Spleen (tissue), 11 donors: ENCODE results near the gene CAPZA2. TPM values are rescaled to one million over a fixed set of nuclear protein-coding genes. Genes with fewer than 3 reads are reported as not detected.
A peak's percentile ranks its signal among the peaks of the same experiment; 100 is the strongest.

Experiments
- DNase-seq: peaks from one replicate; pipeline ENCODE4 v3.0.0-alpha.2; 2020
- H3K27ac ChIP-seq, 8 donors: fragments of 200-600 bp; sonication (generic) in 7 of 8; 1 replicate in 4 of 8; 2 replicates in 4 of 8; pipeline versions ENCODE4 v1.5.0 to v1.8.0; 2016 to 2021; ENCODE audit warnings: inconsistent platforms in 4 of 8, mild to moderate bottlenecking in 4 of 8, moderate library complexity in 1 of 8
- H3K27me3 ChIP-seq, 7 donors: fragments of 200-600 bp; sonication (generic) in 6 of 7; replicated peaks in 1 of 7; 1 replicate in 4 of 7; 2 replicates in 3 of 7; pipeline versions ENCODE4 v1.5.0 to v1.8.0; 2016 to 2021; ENCODE audit warnings: inconsistent platforms in 3 of 7, mild to moderate bottlenecking in 1 of 7
- H3K36me3 ChIP-seq, 6 donors: fragments of 200-600 bp; sonication (generic) in 5 of 6; 1 replicate in 4 of 6; 2 replicates in 2 of 6; pipeline versions ENCODE4 v1.5.0 to v1.8.0; 2016 to 2021; ENCODE audit warnings: inconsistent platforms in 2 of 6
- H3K4me1 ChIP-seq, 6 donors: fragments of 200-600 bp; sonication (generic) in 5 of 6; 1 replicate in 3 of 6; 2 replicates in 3 of 6; pipeline versions ENCODE4 v1.5.0 to v1.8.0; 2016 to 2021; ENCODE audit warnings: inconsistent platforms in 3 of 6
- H3K4me3 ChIP-seq, 8 donors: fragments of 200-600 bp; sonication (generic) in 7 of 8; 1 replicate in 4 of 8; 2 replicates in 4 of 8; pipeline versions ENCODE4 v1.5.0 to v1.8.0; 2016 to 2021; ENCODE audit warnings: inconsistent platforms in 4 of 8, mild to moderate bottlenecking in 4 of 8, moderate library complexity in 2 of 8
- H3K9me3 ChIP-seq, 8 donors: fragments of 200-600 bp; sonication (generic) in 7 of 8; 1 replicate in 4 of 8; 2 replicates in 4 of 8; pipeline versions ENCODE4 v1.5.0 to v1.8.0; 2016 to 2021; ENCODE audit warnings: inconsistent platforms in 4 of 8
- POLR2A ChIP-seq, 3 donors: fragments of 450-650 bp; IDR thresholded peaks; one replicate each; pipeline ENCODE4 v1.5.1; 2017; ENCODE audit warnings: antibody characterized with exemption in 3 of 3, mild to moderate bottlenecking in 1 of 3
- POLR2AphosphoS5 ChIP-seq, 3 donors: sonication (generic); formaldehyde crosslinking; IDR thresholded peaks; one replicate each; pipeline ENCODE4 v1.5.1; 2017; ENCODE audit warnings: antibody characterized with exemption in 3 of 3
- WGBS, 5 donors: extraction: QIAGEN DNeasy Blood & Tissue Kit in 3 of 5; methylation state at CpG; one replicate each; pipeline versions ENCODE4 v1.1.5 to v1.1.7; 2013 to 2018; 5-methylcytosine and 5-hydroxymethylcytosine counted together
- intact Hi-C: fragments of 100-400 bp; cut with DNase I; formaldehyde crosslinking; loops from one replicate; pipeline ENCODE4 v1.15.0; 2023; ENCODE audit warnings: low total_unique reads
- polyA plus RNA-seq, 3 donors: library from polyadenylated mRNA; stranded (reverse); fragments of 200-250 nt; gene quantifications; one replicate each; pipeline ENCODE4 v1.2.1, GENCODE V29; 2013
- total RNA-seq, 7 donors: library from RNA; depleted of rRNA in 3 of 7; stranded (reverse); fragments of >200 nt in 3 of 7; fragmentation: NEBNext Ultra II Directional in 4 of 7; extraction: Animal tissue kit (Norgen Biotek cat#: 25700) in 4 of 7; gene quantifications; one replicate each; pipeline versions ENCODE4 v1.1.0 to v1.2.1, GENCODE V29; 2016 to 2021
- TF ChIP-seq, protein P1 (sequence below), 11 experiments: fragments of 200-600 bp in 7 of 11; fragments of 450-650 bp in 4 of 11; sonication (generic) in 4 of 11; IDR thresholded peaks in 8 of 11; conservative IDR thresholded peaks in 3 of 11; 1 replicate in 7 of 11; 2 replicates in 4 of 11; pipeline versions ENCODE4 v1.4.0 to v1.8.0; 2016 to 2021; ENCODE audit warnings: antibody characterized with exemption in 11 of 11, inconsistent platforms in 4 of 11, mild to moderate bottlenecking in 1 of 11
- donor health status: healthy with polysubstance abuse.
- donor health status: DM: no; HTN: no; CAD: no; lungs with moderate emphysema.
- donor health status: DM: no; HTN: no; CAD: no.
- donor health status: Bipolar disorder and iron deficiency.
- donor health status: healthy.
- donor health status: DM: no; HTN: no; CAD: no.
- donor health status: DM: yes; HTN: yes; CAD: no.

Gene CAPZA2
- total and polyA plus RNA-seq, 10 donors: 27.6 to 263 (median 124) TPM

DNA sequence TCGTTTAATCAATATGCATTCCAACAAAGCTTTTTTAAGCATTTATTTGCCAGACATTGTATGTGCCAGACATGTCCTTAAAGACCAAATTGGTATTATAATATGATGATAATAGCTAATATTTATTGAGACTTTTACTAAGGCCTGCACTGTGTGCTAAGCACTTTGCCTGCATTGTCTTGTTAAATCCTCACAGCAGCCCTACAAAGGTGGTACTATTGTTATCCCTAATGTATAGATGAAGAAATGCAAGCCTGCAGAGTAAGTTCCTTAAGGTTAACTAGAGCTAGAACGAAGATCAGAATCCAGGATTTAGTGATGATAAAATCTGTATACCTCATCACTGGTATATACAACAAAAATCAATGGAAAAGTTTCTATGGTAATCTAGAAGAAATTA lies 5.3 kb upstream of the CAPZA2 start:
- no peaks in the 10 kb centered on the region for H3K27me3 ChIP-seq
- WGBS, 5 donors: 86 to 94% (median 88%) methylated on average over 2 of the region's 2 CpGs
- intact Hi-C loops: no loop called here

DNA sequence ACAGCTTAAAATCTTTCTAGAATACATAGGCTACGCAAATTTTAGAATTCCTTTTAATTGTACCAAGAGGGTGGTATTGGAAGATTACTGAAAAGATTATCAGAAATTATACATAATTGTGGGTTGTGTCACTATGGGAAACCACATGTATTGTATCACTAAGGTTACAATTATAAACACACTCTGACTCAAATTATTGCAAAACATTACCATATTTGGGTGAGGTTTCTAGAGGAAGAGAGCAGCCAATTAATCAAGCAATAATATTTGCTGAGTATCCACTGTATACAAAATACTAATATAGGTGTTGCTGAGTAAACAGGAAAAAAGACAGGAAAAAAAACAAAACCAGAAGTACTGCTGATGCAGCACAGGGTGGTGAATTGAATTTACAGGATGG lies 3.1 kb upstream of the CAPZA2 start:
- no peak for DNase-seq
- Histone ChIP-seq H3K27ac (no peak overlapping the region), H3K9me3 (no peaks in the 10 kb centered on the region), H3K27me3 (no peaks in the 10 kb centered on the region), H3K4me3 (no peak overlapping the region), H3K36me3 (no peaks in the 10 kb centered on the region), H3K4me1 (peaks cover 10 to 35% (median 20%) of the 10 kb centered on the region in 6 donors)
- intact Hi-C loops: no loop called here
- TF ChIP-seq POLR2AphosphoS5 (IDR thresholded peaks at IDR 0.05) (no peak), POLR2A (IDR thresholded peaks at IDR 0.05) (no peak)
- 84 to 100% (median 90%) methylated on average over 1 of the region's 1 CpG for WGBS, 5 donors

More for the DNA sequence above, 5.3 kb upstream of the CAPZA2 start:
- no peaks in the 10 kb centered on the region for H3K36me3 ChIP-seq
- peaks cover 3 to 20% (median 8%) of the 10 kb centered on the region in 6 donors for H3K4me1 ChIP-seq
- no peak overlapping the region for H3K27ac ChIP-seq
- no peak for DNase-seq
- TF ChIP-seq POLR2AphosphoS5 (IDR thresholded peaks at IDR 0.05) (no peak), POLR2A (IDR thresholded peaks at IDR 0.05) (no peak)
- TF ChIP-seq, protein P1, sequence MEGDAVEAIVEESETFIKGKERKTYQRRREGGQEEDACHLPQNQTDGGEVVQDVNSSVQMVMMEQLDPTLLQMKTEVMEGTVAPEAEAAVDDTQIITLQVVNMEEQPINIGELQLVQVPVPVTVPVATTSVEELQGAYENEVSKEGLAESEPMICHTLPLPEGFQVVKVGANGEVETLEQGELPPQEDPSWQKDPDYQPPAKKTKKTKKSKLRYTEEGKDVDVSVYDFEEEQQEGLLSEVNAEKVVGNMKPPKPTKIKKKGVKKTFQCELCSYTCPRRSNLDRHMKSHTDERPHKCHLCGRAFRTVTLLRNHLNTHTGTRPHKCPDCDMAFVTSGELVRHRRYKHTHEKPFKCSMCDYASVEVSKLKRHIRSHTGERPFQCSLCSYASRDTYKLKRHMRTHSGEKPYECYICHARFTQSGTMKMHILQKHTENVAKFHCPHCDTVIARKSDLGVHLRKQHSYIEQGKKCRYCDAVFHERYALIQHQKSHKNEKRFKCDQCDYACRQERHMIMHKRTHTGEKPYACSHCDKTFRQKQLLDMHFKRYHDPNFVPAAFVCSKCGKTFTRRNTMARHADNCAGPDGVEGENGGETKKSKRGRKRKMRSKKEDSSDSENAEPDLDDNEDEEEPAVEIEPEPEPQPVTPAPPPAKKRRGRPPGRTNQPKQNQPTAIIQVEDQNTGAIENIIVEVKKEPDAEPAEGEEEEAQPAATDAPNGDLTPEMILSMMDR (IDR thresholded peaks at IDR 0.05 in 8 of 11, conservative IDR thresholded peaks at IDR 0.05 in 3 of 11): no peak
- no peak overlapping the region for H3K4me3 ChIP-seq
- no peaks in the 10 kb centered on the region for H3K9me3 ChIP-seq

DNA sequence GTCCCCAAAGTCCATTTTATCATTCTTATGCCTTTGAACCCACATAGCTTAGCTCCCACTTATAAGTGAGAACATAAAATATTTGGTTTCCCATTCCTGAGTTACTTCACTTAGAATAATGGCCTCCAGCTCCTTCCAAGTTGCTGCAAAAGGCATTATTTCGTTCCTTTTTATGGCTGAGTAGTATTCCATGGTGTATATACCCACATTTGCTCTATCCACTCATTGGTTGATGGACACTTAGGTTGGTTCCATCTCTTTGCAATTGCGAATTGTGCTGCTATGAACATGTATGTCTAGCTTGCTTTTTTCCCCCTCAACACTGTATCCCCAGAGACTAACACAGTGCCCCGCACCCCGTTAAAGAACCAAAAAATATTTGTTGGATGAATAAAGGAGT lies 670 bp upstream of the CAPZA2 start:
- H3K9me3 ChIP-seq: no peaks in the 10 kb centered on the region
- intact Hi-C loops: no loop called here
- peak overlapping the region in 6 of 8 donors; percentile 95 to 100 (median 99) for H3K27ac ChIP-seq
- DNase-seq: no peak
- H3K4me3 ChIP-seq: peak overlapping the region in 1 of 8 donors; percentile 79
- WGBS, 5 donors: 77 to 91% (median 84%) methylated on average over 4 of the region's 4 CpGs
- peaks cover 16 to 59% (median 41%) of the 10 kb centered on the region in 6 donors for H3K4me1 ChIP-seq
- H3K27me3 ChIP-seq: no peaks in the 10 kb centered on the region
- TF ChIP-seq POLR2A (IDR thresholded peaks at IDR 0.05) (no peak), POLR2AphosphoS5 (IDR thresholded peaks at IDR 0.05) (no peak)
- TF ChIP-seq, protein P1 (IDR thresholded peaks at IDR 0.05 in 8 of 11, conservative IDR thresholded peaks at IDR 0.05 in 3 of 11): no peak
- no peaks in the 10 kb centered on the region for H3K36me3 ChIP-seq

DNA sequence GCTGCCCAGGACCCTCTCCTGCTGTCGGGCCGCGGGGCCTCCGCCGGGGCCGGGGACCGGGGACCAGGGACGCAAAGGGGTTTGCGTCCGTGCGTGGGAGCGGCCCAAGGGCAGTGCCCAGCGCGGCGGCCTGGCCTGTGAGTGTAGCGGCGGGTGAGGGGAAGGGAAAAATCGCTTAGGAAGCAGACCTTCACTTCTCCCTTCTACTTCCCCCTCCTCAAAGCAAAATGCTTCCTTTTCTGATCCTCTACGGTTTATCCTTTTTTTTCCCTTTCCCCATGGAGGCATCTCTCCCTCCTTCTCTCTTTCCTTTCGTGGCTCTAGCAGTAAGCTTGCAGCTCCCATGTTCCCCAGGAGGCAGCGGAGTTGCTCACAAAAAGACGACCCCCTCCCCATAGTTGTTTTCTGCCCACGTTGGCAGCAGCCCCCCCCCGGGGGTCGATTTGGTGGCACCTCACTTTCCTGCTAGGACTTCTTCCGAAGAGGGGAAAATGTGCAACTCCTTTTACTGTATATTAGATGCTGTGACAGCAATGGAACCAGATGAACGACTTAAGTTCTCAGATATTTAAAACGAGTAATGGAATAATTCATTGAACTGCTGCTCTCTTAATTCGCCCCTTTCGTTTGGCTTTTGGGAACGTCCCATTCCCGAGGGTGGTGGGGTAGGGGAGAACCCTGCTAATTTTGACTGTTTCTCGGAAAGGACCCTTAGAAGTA lies 724 bp downstream of the CAPZA2 start:
- H3K36me3 ChIP-seq: peaks cover 0 to 1% (median 0%) of the 10 kb centered on the region in 6 donors
- intact Hi-C loops: no loop called here
- 0 to 1% (median 1%) methylated on average over 24 to 33 of the region's 33 CpGs for WGBS, 5 donors
- peak overlapping the region; percentile 92 to 100 (median 98) for H3K27ac ChIP-seq
- TF ChIP-seq, protein P1 (IDR thresholded peaks at IDR 0.05 in 8 of 11, conservative IDR thresholded peaks at IDR 0.05 in 3 of 11): no peak
- TF ChIP-seq POLR2AphosphoS5 (IDR thresholded peaks at IDR 0.05): no peak
- no peak for TF ChIP-seq POLR2A (IDR thresholded peaks at IDR 0.05)
- peaks cover 25 to 73% (median 53%) of the 10 kb centered on the region in 6 donors for H3K4me1 ChIP-seq
- H3K4me3 ChIP-seq: peak overlapping the region; percentile 63 to 89 (median 79)
- peak; percentile 83 for DNase-seq
- H3K27me3 ChIP-seq: no peaks in the 10 kb centered on the region
- no peaks in the 10 kb centered on the region for H3K9me3 ChIP-seq
